SK-N-SH (cell line): ENCODE measurements around the gene DPYSL5. TPM values are rescaled to one million over a fixed set of nuclear protein-coding genes. Genes with fewer than 3 reads are reported as not detected.

Source experiments
- CTCF ChIA-PET: fragments of 300-600, 350-600 bp; formaldehyde crosslinking; extraction: SDS; loops from one replicate; lab custom pipeline; 2021; lab: Yijun Ruan, JAX
- POLR2A ChIA-PET: fragments of 350-600 bp; sonication (Branson Sonifier 250); formaldehyde crosslinking; extraction: SDS; loops from one replicate; lab custom pipeline; 2020; ENCODE audit warnings: antibody characterized with exemption, inconsistent platforms; lab: Yijun Ruan, JAX
- DNase-seq: peaks from one replicate; pipeline ENCODE4 v3.0.0; 2012
- H2AFZ ChIP-seq: fragments of 200-600 bp; sonication (generic); 2 replicates; pipeline ENCODE4 v1.8.1; 2016; ENCODE audit warnings: antibody characterized with exemption, mild to moderate bottlenecking, low read depth
- H3F3A ChIP-seq: fragments of 200-600 bp; sonication (generic); replicated peaks from 2 replicates; pipeline ENCODE3; 2016; ENCODE audit warnings: antibody characterized with exemption, mild to moderate bottlenecking; ENCODE audit not compliant: insufficient read depth
- H3K27ac ChIP-seq, 2 experiments: fragments of 200-500 bp in 1 of 2; fragments of 200-600 bp in 1 of 2; sonication (Bioruptor generic) in 1 of 2; sonication (generic), shearing (Covaris generic) in 1 of 2; 2 replicates each; pipeline versions ENCODE4 v1.5.1 to v1.6.1; 2014 to 2016; ENCODE audit warnings: low read depth in 2 of 2, inconsistent platforms in 1 of 2, low read length in 1 of 2, mild to moderate bottlenecking in 1 of 2, mixed read lengths in 1 of 2
- H3K27me3 ChIP-seq: fragments of 200-600 bp; sonication (generic), shearing (Covaris generic); 2 replicates; pipeline ENCODE4 v1.6.1; 2016; ENCODE audit warnings: mixed run types; ENCODE audit not compliant: insufficient read depth
- H3K36me3 ChIP-seq, 2 experiments: fragments of 200-500 bp in 1 of 2; fragments of 200-600 bp in 1 of 2; sonication (Bioruptor generic) in 1 of 2; sonication (generic) in 1 of 2; replicated peaks in 1 of 2; 2 replicates each; pipeline versions ENCODE3 to v1.5.1; 2014 to 2016; ENCODE audit warnings: low read length in 1 of 2, mild to moderate bottlenecking in 1 of 2; ENCODE audit not compliant: insufficient read depth in 2 of 2, control insufficient read depth in 1 of 2
- H3K4me1 ChIP-seq, 2 experiments: fragments of 200-500 bp in 1 of 2; fragments of 200-600 bp in 1 of 2; sonication (Bioruptor generic) in 1 of 2; sonication (generic), shearing (Covaris generic) in 1 of 2; 2 replicates each; pipeline versions ENCODE4 v1.5.1 to v1.6.1; 2014 to 2016; ENCODE audit warnings: low read depth in 1 of 2, low read length in 1 of 2, mixed run types in 1 of 2; ENCODE audit not compliant: insufficient read depth in 2 of 2, control insufficient read depth in 1 of 2
- H3K4me2 ChIP-seq: fragments of 200-600 bp; sonication (generic), shearing (Covaris generic); 2 replicates; pipeline ENCODE4 v1.6.1; 2017; ENCODE audit warnings: mixed run types
- H3K4me3 ChIP-seq, 2 experiments: fragments of 200-500 bp in 1 of 2; fragments of 200-600 bp in 1 of 2; sonication (Bioruptor generic) in 1 of 2; sonication (generic), shearing (Covaris generic) in 1 of 2; 2 replicates each; pipeline versions ENCODE4 v1.5.1 to v1.8.1; 2014 to 2016; ENCODE audit warnings: low read depth in 2 of 2, inconsistent platforms in 1 of 2, low read length in 1 of 2, mild to moderate bottlenecking in 1 of 2, mixed read lengths in 1 of 2, moderate library complexity in 1 of 2
- H3K79me2 ChIP-seq: fragments of 200-600 bp; sonication (generic); 2 replicates; pipeline ENCODE4 v1.8.1; 2017; ENCODE audit warnings: mild to moderate bottlenecking; ENCODE audit not compliant: insufficient read depth
- H3K9ac ChIP-seq: fragments of 200-600 bp; sonication (generic); 2 replicates; pipeline ENCODE4 v1.6.1; 2017; ENCODE audit warnings: mixed run types
- H3K9me2 ChIP-seq: fragments of 200-600 bp; sonication (generic); 2 replicates; pipeline ENCODE4 v1.6.1; 2017; ENCODE audit warnings: mixed run types
- H3K9me3 ChIP-seq: fragments of 200-600 bp; sonication (generic); 2 replicates; pipeline ENCODE4 v1.6.1; 2017; ENCODE audit warnings: mixed run types, mild to moderate bottlenecking, moderate library complexity
- H4K20me1 ChIP-seq: fragments of 200-600 bp; sonication (generic); 2 replicates; pipeline ENCODE4 v1.6.1; 2017; ENCODE audit warnings: mild to moderate bottlenecking, mixed run types; ENCODE audit not compliant: insufficient read depth
- CTCF ChIP-seq: fragments of 200-600 bp; sonication (generic); IDR thresholded peaks from 2 replicates; pipeline ENCODE4 v1.6.1; 2017; ENCODE audit warnings: antibody characterized with exemption, mild to moderate bottlenecking, moderate library complexity
- ELF1 ChIP-seq: IDR thresholded peaks from 2 replicates; pipeline ENCODE4 v1.4.0; 2012
- FOSL2 ChIP-seq: IDR thresholded peaks from 2 replicates; pipeline ENCODE4 v1.4.0; 2012; ENCODE audit warnings: low read depth, mild to moderate bottlenecking, moderate library complexity, borderline replicate concordance
- FOXJ3 ChIP-seq: sonication (generic); formaldehyde crosslinking; IDR thresholded peaks from 2 replicates; pipeline ENCODE4 v1.5.1; 2020; ENCODE audit warnings: mild to moderate bottlenecking, missing genetic modification reagents
- FOXM1 ChIP-seq: IDR thresholded peaks from 2 replicates; pipeline ENCODE4 v1.4.0; 2012; ENCODE audit warnings: low read depth, mild to moderate bottlenecking
- JUND ChIP-seq: IDR thresholded peaks from 2 replicates; pipeline ENCODE4 v1.4.0; 2012
- NFIC ChIP-seq: IDR thresholded peaks from 2 replicates; pipeline ENCODE4 v1.4.0; 2012; ENCODE audit warnings: borderline replicate concordance
- RAD21 ChIP-seq: IDR thresholded peaks from 2 replicates; pipeline ENCODE4 v1.6.1; 2012; ENCODE audit warnings: mild to moderate bottlenecking, low read length
- RCOR1 ChIP-seq: fragments of 150-350 bp; IDR thresholded peaks from 2 replicates; pipeline ENCODE4 v1.6.1; 2017; ENCODE audit warnings: antibody characterized with exemption, low read length
- REST ChIP-seq: IDR thresholded peaks from 2 replicates; pipeline ENCODE4 v1.6.1; 2012; ENCODE audit warnings: mild to moderate bottlenecking, low read depth, low read length, moderate library complexity
- RFX5 ChIP-seq: IDR thresholded peaks from 2 replicates; pipeline ENCODE4 v1.6.1; 2012; ENCODE audit warnings: mild to moderate bottlenecking, improper control_type of control experiment, low read length
- SMC3 ChIP-seq: IDR thresholded peaks from 2 replicates; pipeline ENCODE4 v1.6.1; 2012; ENCODE audit warnings: low read depth, low read length, improper control_type of control experiment
- TCF12 ChIP-seq: IDR thresholded peaks from 2 replicates; pipeline ENCODE4 v1.4.0; 2012
- WGBS: methylation state at CpG from one replicate; pipeline ENCODE4 v1.1.6; 2017; ENCODE audit warnings: low lambda C conversion rate; 5-methylcytosine and 5-hydroxymethylcytosine counted together
- polyA plus RNA-seq, 3 experiments: library from polyadenylated mRNA; depleted of rRNA; stranded (reverse); fragments of >200 nt; gene quantifications; 2 replicates each; pipeline ENCODE4 v1.2.3, GENCODE V29; 2012

DPYSL5 gene
- polyA plus RNA-seq, 1 of the 3 experiments (the other 2 are of a cell fraction), result 0.79 TPM

GRCh38 chr2:26892133-26892532, 44.2 kb downstream of the DPYSL5 start:
- ChIA-PET CTCF (interaction anchor here (1.0 to 4.6 kb wide), 9 partner anchors 19 to 287 kb away, joined by 3 to 14 read pairs (median 5); no protein-coding TSS in a partner anchor), POLR2A (no interaction called here)
- Histone ChIP-seq H3K9ac (no peak overlapping the region), H3F3A (no peaks in the 10 kb centered on the region), H3K9me3 (no peaks in the 10 kb centered on the region), H3K4me3 (no peak overlapping the region), H4K20me1 (no peaks in the 10 kb centered on the region), H3K9me2 (no peaks in the 10 kb centered on the region), H2AFZ (no peak overlapping the region), H3K27me3 (peaks cover 28% of the 10 kb centered on the region), H3K79me2 (no peaks in the 10 kb centered on the region), H3K36me3 (no peaks in the 10 kb centered on the region), H3K4me1 (peaks cover 0 to 3% of the 10 kb centered on the region in 2 experiments; a peak in 1 of 4 replicates), H3K4me2 (no peak overlapping the region)
- 34% methylated on average over 3 of the region's 3 CpGs for WGBS
- DNase-seq, result no peak
- TF ChIP-seq CTCF, result no peak
- TF ChIP-seq JUND, result no peak
- TF ChIP-seq TCF12, result no peak
- TF ChIP-seq RFX5, result no peak
- no peak for TF ChIP-seq ELF1
- no peak for TF ChIP-seq FOSL2
- TF ChIP-seq REST, result no peak
- no peak for TF ChIP-seq SMC3
- TF ChIP-seq FOXJ3 (CRISPR knock-in tag), result no peak
- no peak for TF ChIP-seq RAD21
- no peak for TF ChIP-seq NFIC
- no peak for TF ChIP-seq RCOR1
- TF ChIP-seq FOXM1, result no peak
- TF ChIP-seq, all 33 proteins: peak for 0
- H3K27ac ChIP-seq, result no peak overlapping the region
